PC-3 (cell line): ENCODE data around the gene KLF11. TPM values are rescaled to one million over a fixed set of nuclear protein-coding genes. Genes with fewer than 3 reads are reported as not detected.

ENCODE experiments used
- ATAC-seq: fragments of 200-7000 bp; cut with Tn5 transposase; 2 replicates; pipeline ENCODE4 v1.9.1; 2020; ENCODE audit warnings: mild to moderate bottlenecking, moderate library complexity
- BruUV-seq: library from RNA; stranded (reverse); fragments of 400-500 nt; replicated peaks from 2 replicates; lab custom pipeline; 2021; lab: Mats Ljungman, UMichigan
- CTCF ChIA-PET: fragments of 300-600 bp; sonication (Branson Sonifier 250); formaldehyde crosslinking; loops from one replicate; lab custom pipeline; 2022; ENCODE audit warnings: antibody characterized with exemption; lab: Charles Lee
- POLR2A ChIA-PET: fragments of 300-600 bp; sonication (Branson Sonifier 250); formaldehyde crosslinking; loops from one replicate; lab custom pipeline; 2022; ENCODE audit warnings: antibody characterized with exemption; ENCODE audit not compliant: unreplicated experiment; lab: Charles Lee
- DNase-seq: peaks from one replicate; pipeline ENCODE4 v3.0.0-alpha.2; 2015
- H2AFZ ChIP-seq: fragments of 300-600 bp; sonication (generic); 2 replicates; pipeline ENCODE4 v1.6.0; 2016; ENCODE audit warnings: antibody characterized with exemption, low read length
- H3F3A ChIP-seq: fragments of 300-600 bp; sonication (generic); one replicate; pipeline ENCODE4 v1.6.0; 2017; ENCODE audit warnings: antibody characterized with exemption, low read length, control low read depth, mild to moderate bottlenecking; ENCODE audit not compliant: unreplicated experiment
- H3K27ac ChIP-seq: fragments of 300-600 bp; sonication (generic); 2 replicates; pipeline ENCODE4 v1.5.1; 2016; ENCODE audit warnings: mild to moderate bottlenecking, low read length
- H3K27me3 ChIP-seq: fragments of 300-600 bp; sonication (generic); 2 replicates; pipeline ENCODE4 v1.6.1; 2016; ENCODE audit warnings: low read length, mixed read lengths
- H3K36me3 ChIP-seq: fragments of 300-600 bp; sonication (generic); 2 replicates; pipeline ENCODE4 v1.6.1; 2016; ENCODE audit warnings: low read depth, mixed run types, low read length, mixed read lengths
- H3K4me1 ChIP-seq: fragments of 300-600 bp; sonication (generic); 2 replicates; pipeline ENCODE4 v1.5.1; 2016; ENCODE audit warnings: low read length; ENCODE audit not compliant: insufficient read depth
- H3K4me2 ChIP-seq: fragments of 300-600 bp; sonication (generic); 2 replicates; pipeline ENCODE4 v1.6.0; 2016; ENCODE audit warnings: low read length
- H3K4me3 ChIP-seq: fragments of 300-600 bp; sonication (generic); 2 replicates; pipeline ENCODE4 v1.5.1; 2016; ENCODE audit warnings: mild to moderate bottlenecking, low read length, mixed read lengths
- H3K79me2 ChIP-seq: fragments of 300-600 bp; sonication (generic); 2 replicates; pipeline ENCODE4 v1.6.1; 2017; ENCODE audit warnings: low read length, mixed read lengths
- H3K9ac ChIP-seq: fragments of 300-600 bp; sonication (generic); 2 replicates; pipeline ENCODE4 v1.6.0; 2016; ENCODE audit warnings: mild to moderate bottlenecking, low read length
- H3K9me2 ChIP-seq: fragments of 300-600 bp; sonication (generic); replicated peaks from 2 replicates; pipeline ENCODE4 v1.6.1; 2016; ENCODE audit warnings: mixed run types, low read length, mixed read lengths
- H3K9me3 ChIP-seq: fragments of 300-600 bp; sonication (generic); 2 replicates; pipeline ENCODE4 v1.6.1; 2016; ENCODE audit warnings: low read length, mixed read lengths
- H4K20me1 ChIP-seq: fragments of 300-600 bp; sonication (generic); 2 replicates; pipeline ENCODE4 v1.6.1; 2016; ENCODE audit warnings: low read length, mixed read lengths
- EZH2 ChIP-seq: fragments of 300-600 bp; sonication (generic); IDR thresholded peaks from one replicate; pipeline ENCODE4 v1.6.1; 2017; ENCODE audit warnings: antibody characterized with exemption, mild to moderate bottlenecking, low read length; ENCODE audit not compliant: unreplicated experiment
- EZH2phosphoT487 ChIP-seq: fragments of 300-600 bp; sonication (generic); IDR thresholded peaks from 2 replicates; pipeline ENCODE4 v1.6.1; 2018; ENCODE audit warnings: mild to moderate bottlenecking, antibody characterized with exemption, low read length, borderline replicate concordance
- intact Hi-C: fragments of 100-400 bp; cut with micrococcal nuclease; formaldehyde crosslinking; loops from 2 replicates; pipeline ENCODE4 v1.9.0; 2023
- total RNA-seq: library from RNA; depleted of rRNA; stranded (reverse); fragments of >200 nt; gene quantifications from 2 replicates; pipeline ENCODE4 v1.2.3, GENCODE V29; 2014
- TF ChIP-seq, protein P1 (sequence below): fragments of 300-600 bp; sonication (generic); conservative IDR thresholded peaks from 2 replicates; pipeline ENCODE4 v1.5.1; 2017; ENCODE audit warnings: antibody characterized with exemption, low read depth, mild to moderate bottlenecking, low read length

The KLF11 gene
- total RNA-seq, 1 experiment from 2014 or later, result 13.4 TPM

GRCh38 chr2:10031886-10032745 lies 11.2 kb upstream of the KLF11 start:
- intact Hi-C loops, result no loop called here
- H4K20me1 ChIP-seq, result no peaks in the 10 kb centered on the region
- no peaks in the 10 kb centered on the region for H3F3A ChIP-seq
- H3K9me2 ChIP-seq, result no peaks in the 10 kb centered on the region
- TF ChIP-seq, protein P1, sequence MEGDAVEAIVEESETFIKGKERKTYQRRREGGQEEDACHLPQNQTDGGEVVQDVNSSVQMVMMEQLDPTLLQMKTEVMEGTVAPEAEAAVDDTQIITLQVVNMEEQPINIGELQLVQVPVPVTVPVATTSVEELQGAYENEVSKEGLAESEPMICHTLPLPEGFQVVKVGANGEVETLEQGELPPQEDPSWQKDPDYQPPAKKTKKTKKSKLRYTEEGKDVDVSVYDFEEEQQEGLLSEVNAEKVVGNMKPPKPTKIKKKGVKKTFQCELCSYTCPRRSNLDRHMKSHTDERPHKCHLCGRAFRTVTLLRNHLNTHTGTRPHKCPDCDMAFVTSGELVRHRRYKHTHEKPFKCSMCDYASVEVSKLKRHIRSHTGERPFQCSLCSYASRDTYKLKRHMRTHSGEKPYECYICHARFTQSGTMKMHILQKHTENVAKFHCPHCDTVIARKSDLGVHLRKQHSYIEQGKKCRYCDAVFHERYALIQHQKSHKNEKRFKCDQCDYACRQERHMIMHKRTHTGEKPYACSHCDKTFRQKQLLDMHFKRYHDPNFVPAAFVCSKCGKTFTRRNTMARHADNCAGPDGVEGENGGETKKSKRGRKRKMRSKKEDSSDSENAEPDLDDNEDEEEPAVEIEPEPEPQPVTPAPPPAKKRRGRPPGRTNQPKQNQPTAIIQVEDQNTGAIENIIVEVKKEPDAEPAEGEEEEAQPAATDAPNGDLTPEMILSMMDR, result no peak
- TF ChIP-seq EZH2phosphoT487 (no peak), EZH2 (no peak)
- DNase-seq (no peak), ATAC-seq (no peak)
- no peak overlapping the region for H3K4me3 ChIP-seq
- H2AFZ ChIP-seq, result no peak overlapping the region
- ChIA-PET POLR2A (no interaction called here), CTCF (no interaction called here)
- H3K9ac ChIP-seq, result no peak overlapping the region
- H3K79me2 ChIP-seq, result no peaks in the 10 kb centered on the region
- no peaks in the 10 kb centered on the region for H3K27me3 ChIP-seq
- peaks cover 12% of the 10 kb centered on the region for H3K4me1 ChIP-seq
- no peak overlapping the region for H3K4me2 ChIP-seq
- H3K36me3 ChIP-seq, result no peaks in the 10 kb centered on the region
- no TSS peak for BruUV-seq
- H3K27ac ChIP-seq, result no peak overlapping the region
- no peaks in the 10 kb centered on the region for H3K9me3 ChIP-seq

DNA sequence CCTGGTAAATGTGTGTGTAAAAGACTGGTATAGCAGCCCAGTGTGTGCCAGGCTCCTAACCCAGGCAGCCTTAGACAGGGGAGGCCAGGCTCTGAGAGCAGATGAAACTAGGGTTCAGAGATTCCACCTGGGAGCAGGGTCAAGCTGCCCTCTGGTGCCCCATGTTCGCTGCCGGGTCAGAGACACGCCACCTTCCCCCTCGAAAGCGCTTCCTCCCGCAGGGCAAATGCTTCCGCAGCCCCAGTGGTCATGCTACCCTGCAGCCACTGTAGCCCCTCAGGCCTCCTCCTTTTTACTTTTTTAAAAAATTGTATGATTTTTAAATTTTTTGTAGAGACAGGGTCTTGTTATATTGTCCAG lies 10.6 kb upstream of the KLF11 start:
- no TSS peak for BruUV-seq
- Histone ChIP-seq H3K4me3 (no peak overlapping the region), H3K9me2 (no peaks in the 10 kb centered on the region), H3F3A (no peaks in the 10 kb centered on the region), H3K27me3 (no peaks in the 10 kb centered on the region), H2AFZ (no peak overlapping the region), H3K4me1 (peaks cover 12% of the 10 kb centered on the region), H3K27ac (no peak overlapping the region), H3K79me2 (no peaks in the 10 kb centered on the region), H3K36me3 (no peaks in the 10 kb centered on the region), H3K9me3 (no peaks in the 10 kb centered on the region), H4K20me1 (no peaks in the 10 kb centered on the region), H3K4me2 (no peak overlapping the region), H3K9ac (no peak overlapping the region)
- TF ChIP-seq EZH2 (no peak), EZH2phosphoT487 (no peak)
- TF ChIP-seq, protein P1, result no peak
- ChIA-PET POLR2A (no interaction called here), CTCF (no interaction called here)
- ATAC-seq, result no peak
- DNase-seq, result no peak
- intact Hi-C loops, result no loop called here
